HepG2 (cell line): ENCODE data around the gene ARHGAP9. TPM values are rescaled to one million over a fixed set of nuclear protein-coding genes. Genes with fewer than 3 reads are reported as not detected.

ENCODE experiments used
- ATF7 ChIP-seq, 2 experiments: fragments of 450-650 bp in 1 of 2; sonication (generic) in 1 of 2; formaldehyde crosslinking in 1 of 2; IDR thresholded peaks; 2 replicates each; pipeline versions ENCODE4 v1.4.0 to v1.6.1; 2016 to 2020; ENCODE audit warnings: antibody characterized with exemption in 1 of 2, mild to moderate bottlenecking in 1 of 2, missing genetic modification reagents in 1 of 2
- FIP1L1 ChIP-seq: fragments of 200-400 bp; formaldehyde crosslinking; IDR thresholded peaks from 2 replicates; pipeline ENCODE4 v1.6.1; 2018; ENCODE audit warnings: low read depth, mild to moderate bottlenecking, low read length, moderate library complexity, borderline replicate concordance; ENCODE audit not compliant: insufficient read depth
- JUN ChIP-seq: sonication (generic); formaldehyde crosslinking; IDR thresholded peaks from 2 replicates; pipeline ENCODE4 v1.4.0; 2020; ENCODE audit warnings: mild to moderate bottlenecking, missing genetic modification reagents
- MATR3 ChIP-seq: sonication (generic); formaldehyde crosslinking; IDR thresholded peaks from 2 replicates; pipeline ENCODE4 v1.4.0; 2020; ENCODE audit warnings: missing genetic modification reagents
- NFE2 ChIP-seq: sonication (generic); formaldehyde crosslinking; IDR thresholded peaks from 2 replicates; pipeline ENCODE4 v1.4.0; 2020; ENCODE audit warnings: missing genetic modification reagents
- PAWR ChIP-seq: sonication (generic); formaldehyde crosslinking; IDR thresholded peaks from 2 replicates; pipeline ENCODE4 v1.4.0; 2020; ENCODE audit warnings: missing genetic modification reagents, mild to moderate bottlenecking, borderline replicate concordance
- POLR2A ChIP-seq, 2 experiments: IDR thresholded peaks; 2 replicates each; pipeline ENCODE4 v1.6.1; 2011; ENCODE audit warnings: low read depth in 2 of 2, low read length in 2 of 2, mild to moderate bottlenecking in 1 of 2, moderate library complexity in 1 of 2; ENCODE audit not compliant: insufficient read depth in 1 of 2
- RFX1 ChIP-seq: fragments of 450-650 bp; IDR thresholded peaks from 2 replicates; pipeline ENCODE4 v1.6.1; 2017
- RXRB ChIP-seq: IDR thresholded peaks from 2 replicates; pipeline ENCODE4 v1.6.1; 2016; ENCODE audit warnings: borderline replicate concordance, missing genetic modification reagents, missing compliant biosample characterization
- TFDP1 ChIP-seq: IDR thresholded peaks from 2 replicates; pipeline ENCODE4 v1.6.1; 2016; ENCODE audit warnings: missing compliant biosample characterization, missing genetic modification reagents, borderline replicate concordance
- ZBTB37 ChIP-seq: sonication (generic); formaldehyde crosslinking; IDR thresholded peaks from 2 replicates; pipeline ENCODE4 v1.4.0; 2020; ENCODE audit warnings: mild to moderate bottlenecking, missing genetic modification reagents
- ZNF367 ChIP-seq: sonication (generic); formaldehyde crosslinking; IDR thresholded peaks from 2 replicates; pipeline ENCODE4 v1.4.0; 2020; ENCODE audit warnings: missing genetic modification reagents, borderline replicate concordance
- ZNF660 ChIP-seq: sonication (generic); formaldehyde crosslinking; IDR thresholded peaks from 2 replicates; pipeline ENCODE4 v1.5.1; 2020; ENCODE audit warnings: mild to moderate bottlenecking, low read depth, missing genetic modification reagents, borderline replicate concordance
- ZNF7 ChIP-seq: IDR thresholded peaks from 2 replicates; pipeline ENCODE4 v1.6.1; 2016; ENCODE audit warnings: missing biosample characterization, missing genetic modification reagents
- ZNF720 ChIP-seq: sonication (generic); formaldehyde crosslinking; IDR thresholded peaks from 2 replicates; pipeline ENCODE4 v1.4.0; 2020; ENCODE audit warnings: missing genetic modification reagents
- ZNF790 ChIP-seq: sonication (generic); formaldehyde crosslinking; IDR thresholded peaks from 2 replicates; pipeline ENCODE4 v1.8.0; 2022; ENCODE audit warnings: missing genetic modification reagents, mild to moderate bottlenecking, borderline replicate concordance
- ZNF83 ChIP-seq: sonication (generic); formaldehyde crosslinking; IDR thresholded peaks from 2 replicates; pipeline ENCODE4 v1.4.0; 2020; ENCODE audit warnings: missing genetic modification reagents, mild to moderate bottlenecking, borderline replicate concordance
- polyA plus RNA-seq, 8 experiments: library from polyadenylated mRNA; depleted of rRNA in 3 of 8; stranded (reverse) in 7 of 8; unstranded in 1 of 8; fragments of >200 nt; fragmentation: Illumina TruSeq in 4 of 8; extraction: Trizol in 4 of 8; gene quantifications; 2 replicates each; pipeline versions ENCODE4 v1.2.1 to v1.2.3, GENCODE V29; 2011 to 2016; ENCODE audit warnings: low read depth in 4 of 8, missing spikeins in 1 of 8, mixed read lengths in 1 of 8; ENCODE audit not compliant: insufficient read depth in 1 of 8
- total RNA-seq, 5 experiments: library from RNA; depleted of rRNA; stranded (reverse); fragments of >200 nt; fragmentation: Illumina TruSeq; extraction: Trizol; gene quantifications; 2 replicates each; pipeline ENCODE4 v1.2.3, GENCODE V29; 2016; ENCODE audit warnings: low read depth in 1 of 5
- TF ChIP-seq, protein P1 (sequence below): sonication (generic); formaldehyde crosslinking; IDR thresholded peaks from 2 replicates; pipeline ENCODE4 v1.8.1; 2023; ENCODE audit warnings: missing genetic modification reagents, inconsistent platforms, borderline replicate concordance
- TF ChIP-seq, protein P2 (sequence below): sonication (generic); formaldehyde crosslinking; IDR thresholded peaks from 2 replicates; pipeline ENCODE4 v1.4.0; 2020; ENCODE audit warnings: missing genetic modification reagents, borderline replicate concordance
- TF ChIP-seq, protein P3 (sequence below): sonication (generic); formaldehyde crosslinking; IDR thresholded peaks from 2 replicates; pipeline ENCODE4 v1.9.0; 2021; ENCODE audit warnings: missing genetic modification reagents, borderline replicate concordance

Gene ARHGAP9
- total and polyA plus RNA-seq, 2 of the 13 experiments (the other 11 are each of a cell fraction or from before 2014, with no cell fraction given): 0.18 to 1.2 TPM

GRCh38 chr12:57451233-57451778, 28.4 kb downstream of the ARHGAP9 start (continued):
- TF ChIP-seq ZNF660 (no peak), RFX1 (no peak), FIP1L1 (no peak), RXRB (CRISPR knock-in tag) (peak; percentile 99), NFE2 (CRISPR knock-in tag) (no peak), ATF7 (IDR thresholded peaks at IDR 0.05) (no peak), ATF7 (CRISPR knock-in tag; IDR thresholded peaks at IDR 0.05) (peak; percentile 96), ZNF720 (no peak), POLR2A (IDR thresholded peaks at IDR 0.05; ENCODE audit: insufficient read depth in 1 of 2, low read depth in 2 of 2, low read length in 2 of 2) (peak in 1 of 2 experiments; percentile 52; a peak in 1 of 4 replicates), ZNF367 (CRISPR knock-in tag) (no peak), JUN (CRISPR knock-in tag) (peak; percentile 74; the same call in 1 of the 2 replicates), ZNF790 (CRISPR knock-in tag) (no peak), TFDP1 (CRISPR knock-in tag) (peak; percentile 80), ZNF7 (CRISPR knock-in tag) (no peak), PAWR (CRISPR knock-in tag) (no peak), ZBTB37 (CRISPR knock-in tag) (no peak), ZNF83 (CRISPR knock-in tag) (no peak), MATR3 (no peak)
- TF ChIP-seq, protein P1, sequence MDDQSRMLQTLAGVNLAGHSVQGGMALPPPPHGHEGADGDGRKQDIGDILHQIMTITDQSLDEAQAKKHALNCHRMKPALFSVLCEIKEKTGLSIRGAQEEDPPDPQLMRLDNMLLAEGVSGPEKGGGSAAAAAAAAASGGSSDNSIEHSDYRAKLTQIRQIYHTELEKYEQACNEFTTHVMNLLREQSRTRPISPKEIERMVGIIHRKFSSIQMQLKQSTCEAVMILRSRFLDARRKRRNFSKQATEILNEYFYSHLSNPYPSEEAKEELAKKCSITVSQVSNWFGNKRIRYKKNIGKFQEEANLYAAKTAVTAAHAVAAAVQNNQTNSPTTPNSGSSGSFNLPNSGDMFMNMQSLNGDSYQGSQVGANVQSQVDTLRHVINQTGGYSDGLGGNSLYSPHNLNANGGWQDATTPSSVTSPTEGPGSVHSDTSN (CRISPR knock-in tag): no peak
- TF ChIP-seq, protein P2, sequence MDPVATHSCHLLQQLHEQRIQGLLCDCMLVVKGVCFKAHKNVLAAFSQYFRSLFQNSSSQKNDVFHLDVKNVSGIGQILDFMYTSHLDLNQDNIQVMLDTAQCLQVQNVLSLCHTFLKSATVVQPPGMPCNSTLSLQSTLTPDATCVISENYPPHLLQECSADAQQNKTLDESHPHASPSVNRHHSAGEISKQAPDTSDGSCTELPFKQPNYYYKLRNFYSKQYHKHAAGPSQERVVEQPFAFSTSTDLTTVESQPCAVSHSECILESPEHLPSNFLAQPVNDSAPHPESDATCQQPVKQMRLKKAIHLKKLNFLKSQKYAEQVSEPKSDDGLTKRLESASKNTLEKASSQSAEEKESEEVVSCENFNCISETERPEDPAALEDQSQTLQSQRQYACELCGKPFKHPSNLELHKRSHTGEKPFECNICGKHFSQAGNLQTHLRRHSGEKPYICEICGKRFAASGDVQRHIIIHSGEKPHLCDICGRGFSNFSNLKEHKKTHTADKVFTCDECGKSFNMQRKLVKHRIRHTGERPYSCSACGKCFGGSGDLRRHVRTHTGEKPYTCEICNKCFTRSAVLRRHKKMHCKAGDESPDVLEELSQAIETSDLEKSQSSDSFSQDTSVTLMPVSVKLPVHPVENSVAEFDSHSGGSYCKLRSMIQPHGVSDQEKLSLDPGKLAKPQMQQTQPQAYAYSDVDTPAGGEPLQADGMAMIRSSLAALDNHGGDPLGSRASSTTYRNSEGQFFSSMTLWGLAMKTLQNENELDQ (CRISPR knock-in tag): 0 out of 2 replicates have a peak, but pooled peaks have one; percentile 26
- TF ChIP-seq, protein P3, sequence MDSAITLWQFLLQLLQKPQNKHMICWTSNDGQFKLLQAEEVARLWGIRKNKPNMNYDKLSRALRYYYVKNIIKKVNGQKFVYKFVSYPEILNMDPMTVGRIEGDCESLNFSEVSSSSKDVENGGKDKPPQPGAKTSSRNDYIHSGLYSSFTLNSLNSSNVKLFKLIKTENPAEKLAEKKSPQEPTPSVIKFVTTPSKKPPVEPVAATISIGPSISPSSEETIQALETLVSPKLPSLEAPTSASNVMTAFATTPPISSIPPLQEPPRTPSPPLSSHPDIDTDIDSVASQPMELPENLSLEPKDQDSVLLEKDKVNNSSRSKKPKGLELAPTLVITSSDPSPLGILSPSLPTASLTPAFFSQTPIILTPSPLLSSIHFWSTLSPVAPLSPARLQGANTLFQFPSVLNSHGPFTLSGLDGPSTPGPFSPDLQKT (CRISPR knock-in tag): no peak
